H1 (cell line): ENCODE results near the gene EPHA6. TPM values are rescaled to one million over a fixed set of nuclear protein-coding genes. Genes with fewer than 3 reads are reported as not detected.

ENCODE experiments used
- CTCF ChIA-PET: fragments of 300-600 bp; sonication (Branson Sonifier 250); formaldehyde crosslinking; loops from one replicate; lab custom pipeline; 2021; ENCODE audit not compliant: partially characterized antibody; lab: Charles Lee
- POLR2A ChIA-PET: fragments of 300-600 bp; sonication (Branson Sonifier 250); formaldehyde crosslinking; loops from one replicate; lab custom pipeline; 2021; ENCODE audit warnings: inconsistent platforms; ENCODE audit not compliant: partially characterized antibody; lab: Charles Lee
- DNase-seq, 2 experiments: peaks; one replicate each; pipeline versions ENCODE4 v3.0.0 to v3.0.0-alpha.2; 2010 to 2022; ENCODE audit warnings: low spot score in 2 of 2, low read depth in 1 of 2, mixed read lengths in 1 of 2
- FAIRE-seq: peaks from 2 replicates; lab custom pipeline; 2011; peaks lifted over from hg19 to GRCh38; lab: Jason Lieb, UNC
- H2AFZ ChIP-seq: 2 replicates; pipeline ENCODE4 v1.8.1; 2012; ENCODE audit warnings: low read length, inconsistent platforms
- H2AK5ac ChIP-seq: 2 replicates; pipeline ENCODE4 v1.6.1; 2013; ENCODE audit warnings: low read depth, low read length
- H2BK120ac ChIP-seq: replicated peaks from 2 replicates; pipeline ENCODE3; 2013; ENCODE audit warnings: low read depth, low read length, inconsistent platforms
- H2BK12ac ChIP-seq: 2 replicates; pipeline ENCODE4 v1.6.1; 2013; ENCODE audit warnings: low read depth, low read length
- H2BK15ac ChIP-seq: 2 replicates; pipeline ENCODE4 v1.6.1; 2013; ENCODE audit warnings: low read length
- H2BK20ac ChIP-seq: 2 replicates; pipeline ENCODE4 v1.6.1; 2013; ENCODE audit warnings: low read length
- H2BK5ac ChIP-seq: 2 replicates; pipeline ENCODE4 v1.6.1; 2013; ENCODE audit warnings: low read depth, low read length
- H3K14ac ChIP-seq: 2 replicates; pipeline ENCODE4 v1.6.1; 2013; ENCODE audit warnings: inconsistent platforms; ENCODE audit not compliant: insufficient read length
- H3K18ac ChIP-seq: 2 replicates; pipeline ENCODE4 v1.6.1; 2013; ENCODE audit warnings: low read length; ENCODE audit errors: extremely low read depth
- H3K23ac ChIP-seq: 2 replicates; pipeline ENCODE4 v1.6.1; 2013; ENCODE audit warnings: inconsistent platforms; ENCODE audit not compliant: insufficient read length
- H3K23me2 ChIP-seq: 2 replicates; pipeline ENCODE4 v1.6.1; 2013; ENCODE audit warnings: low read depth, low read length
- H3K27ac ChIP-seq: 2 replicates; pipeline ENCODE4 v1.6.1; 2011; ENCODE audit warnings: low read depth, low read length, inconsistent platforms
- H3K27me3 ChIP-seq, 4 experiments: replicated peaks in 1 of 4; 1 replicate in 1 of 4; 2 replicates in 3 of 4; pipeline versions ENCODE4 v1.6.1 to v1.8.1; 2011 to 2013; ENCODE audit warnings: low read length in 3 of 4, mild to moderate bottlenecking in 3 of 4, inconsistent platforms in 2 of 4, mixed read lengths in 2 of 4, moderate library complexity in 1 of 4; ENCODE audit not compliant: control insufficient read depth in 3 of 4, insufficient read depth in 3 of 4; ENCODE audit errors: extremely low read depth in 1 of 4
- H3K36me3 ChIP-seq, 4 experiments: 2 replicates each; pipeline versions ENCODE4 v1.6.1 to v1.8.1; 2011 to 2013; ENCODE audit warnings: mild to moderate bottlenecking in 4 of 4, low read length in 3 of 4, moderate library complexity in 2 of 4, control low read depth in 1 of 4, inconsistent platforms in 1 of 4; ENCODE audit not compliant: insufficient read depth in 4 of 4, control insufficient read depth in 2 of 4
- H3K4ac ChIP-seq: replicated peaks from 2 replicates; pipeline ENCODE3; 2013; ENCODE audit warnings: low read length, low read depth, mixed read lengths, inconsistent platforms; ENCODE audit not compliant: insufficient read length
- H3K4me1 ChIP-seq, 4 experiments: replicated peaks in 1 of 4; 1 replicate in 1 of 4; 2 replicates in 3 of 4; pipeline versions ENCODE4 v1.6.1 to v1.8.1; 2011 to 2013; ENCODE audit warnings: low read length in 3 of 4, inconsistent platforms in 2 of 4, mixed read lengths in 1 of 4; ENCODE audit not compliant: insufficient read depth in 4 of 4, control insufficient read depth in 3 of 4
- H3K4me2 ChIP-seq, 2 experiments: 2 replicates each; pipeline versions ENCODE4 v1.6.1 to v1.8.1; 2011 to 2013; ENCODE audit warnings: low read depth in 2 of 2, low read length in 2 of 2, control low read depth in 1 of 2, inconsistent platforms in 1 of 2, mild to moderate bottlenecking in 1 of 2; ENCODE audit not compliant: insufficient read depth in 1 of 2
- H3K4me3 ChIP-seq, 4 experiments: fragments of 200-600, 300-600 bp in 1 of 4; sonication (generic), shearing (Covaris generic), sonication (Bioruptor Twin) in 1 of 4; 2 replicates each; pipeline versions ENCODE4 v1.5.1 to v1.8.1; 2011 to 2016; ENCODE audit warnings: low read length in 4 of 4, low read depth in 3 of 4, control low read depth in 2 of 4, inconsistent platforms in 2 of 4, mild to moderate bottlenecking in 2 of 4, mixed read lengths in 1 of 4, moderate library complexity in 1 of 4; ENCODE audit not compliant: insufficient read depth in 2 of 4; ENCODE audit errors: extremely low read depth in 1 of 4
- H3K56ac ChIP-seq: replicated peaks from 2 replicates; pipeline ENCODE3; 2013; ENCODE audit warnings: low read depth, mild to moderate bottlenecking, mixed read lengths, low read length, inconsistent platforms; ENCODE audit not compliant: insufficient read length
- H3K79me1 ChIP-seq: 2 replicates; pipeline ENCODE4 v1.6.1; 2013; ENCODE audit warnings: low read depth, low read length, control low read depth
- H3K79me2 ChIP-seq, 2 experiments: 2 replicates each; pipeline versions ENCODE4 v1.6.1 to v1.8.1; 2012 to 2013; ENCODE audit warnings: low read length in 2 of 2, mild to moderate bottlenecking in 2 of 2, inconsistent platforms in 1 of 2; ENCODE audit not compliant: insufficient read depth in 2 of 2, control insufficient read depth in 1 of 2
- H3K9ac ChIP-seq, 4 experiments: replicated peaks in 1 of 4; 1 replicate in 1 of 4; 2 replicates in 3 of 4; pipeline versions ENCODE4 v1.6.1 to v1.8.1; 2011 to 2013; ENCODE audit warnings: low read depth in 3 of 4, low read length in 3 of 4, control low read depth in 2 of 4, mild to moderate bottlenecking in 2 of 4, moderate library complexity in 2 of 4, inconsistent platforms in 1 of 4; ENCODE audit errors: extremely low read depth in 1 of 4
- H3K9me3 ChIP-seq, 2 experiments: 2 replicates each; pipeline versions ENCODE4 v1.6.1 to v1.8.1; 2012 to 2013; ENCODE audit warnings: mild to moderate bottlenecking in 2 of 2, moderate library complexity in 2 of 2, control low read depth in 1 of 2, inconsistent platforms in 1 of 2, low read depth in 1 of 2, low read length in 1 of 2, mixed read lengths in 1 of 2; ENCODE audit not compliant: insufficient read depth in 2 of 2
- H4K20me1 ChIP-seq, 2 experiments: replicated peaks in 1 of 2; 2 replicates each; pipeline versions ENCODE3 to v1.8.1; 2011 to 2013; ENCODE audit warnings: inconsistent platforms in 2 of 2, low read length in 2 of 2, mild to moderate bottlenecking in 1 of 2; ENCODE audit not compliant: insufficient read depth in 2 of 2, control insufficient read depth in 1 of 2
- H4K5ac ChIP-seq: 2 replicates; pipeline ENCODE4 v1.6.1; 2013; ENCODE audit warnings: low read length, low read depth, mixed read lengths, inconsistent platforms; ENCODE audit not compliant: insufficient read length
- H4K8ac ChIP-seq: 2 replicates; pipeline ENCODE4 v1.8.0; 2013; ENCODE audit warnings: mild to moderate bottlenecking, moderate library complexity, low read length, inconsistent platforms; ENCODE audit not compliant: insufficient read depth; ENCODE audit errors: extremely low read depth
- H4K91ac ChIP-seq: replicated peaks from 2 replicates; pipeline ENCODE3; 2013; ENCODE audit warnings: low read length, mixed read lengths, inconsistent platforms; ENCODE audit not compliant: insufficient read length
- BACH1 ChIP-seq: IDR thresholded peaks from 2 replicates; pipeline ENCODE4 v1.6.1; 2012; ENCODE audit warnings: low read length, improper control_type of control experiment
- CBX5 ChIP-seq: fragments of 300-800, 300-1000 bp; sonication (generic); IDR thresholded peaks from 2 replicates; pipeline ENCODE4 v1.7.1; 2016; ENCODE audit warnings: antibody characterized with exemption, low read length, low read depth
- CHD2 ChIP-seq: IDR thresholded peaks from 2 replicates; pipeline ENCODE4 v1.6.1; 2012; ENCODE audit warnings: low read length, improper control_type of control experiment
- CTBP2 ChIP-seq: IDR thresholded peaks from 2 replicates; pipeline ENCODE4 v1.7.0; 2011; ENCODE audit warnings: borderline replicate concordance, mild to moderate bottlenecking, moderate library complexity, mixed read lengths, low read length; ENCODE audit not compliant: insufficient read depth, insufficient read length
- GABPA ChIP-seq: IDR thresholded peaks from 2 replicates; pipeline ENCODE4 v1.6.1; 2011; ENCODE audit warnings: mild to moderate bottlenecking, low read length, moderate library complexity, borderline replicate concordance; ENCODE audit not compliant: insufficient read depth
- GTF2F1 ChIP-seq: IDR thresholded peaks from 2 replicates; pipeline ENCODE4 v1.6.1; 2012; ENCODE audit warnings: low read depth, low read length, improper control_type of control experiment, borderline replicate concordance
- HDAC2 ChIP-seq, 2 experiments: fragments of 300-600 bp in 1 of 2; sonication (generic) in 1 of 2; IDR thresholded peaks; 2 replicates each; pipeline ENCODE4 v1.6.1; 2011 to 2012; ENCODE audit warnings: low read depth in 2 of 2, low read length in 2 of 2, mild to moderate bottlenecking in 2 of 2, moderate library complexity in 2 of 2, borderline replicate concordance in 1 of 2, inconsistent platforms in 1 of 2
- MAFK ChIP-seq: IDR thresholded peaks from 2 replicates; pipeline ENCODE4 v1.6.1; 2012; ENCODE audit warnings: low read depth, mild to moderate bottlenecking, improper control_type of control experiment, low read length
- NANOG ChIP-seq: IDR thresholded peaks from 2 replicates; pipeline ENCODE4 v1.6.1; 2011; ENCODE audit warnings: low read length, low read depth, mild to moderate bottlenecking, inconsistent platforms; ENCODE audit not compliant: insufficient read depth, poor library complexity, severe bottlenecking
- POLR2A ChIP-seq, 2 experiments: IDR thresholded peaks; 1 replicate in 1 of 2; 2 replicates in 1 of 2; pipeline ENCODE4 v1.6.1; 2011; ENCODE audit warnings: low read depth in 2 of 2, low read length in 2 of 2, mild to moderate bottlenecking in 2 of 2; ENCODE audit errors: control extremely low read depth in 1 of 2
- RAD21 ChIP-seq, 2 experiments: IDR thresholded peaks in 1 of 2; conservative IDR thresholded peaks in 1 of 2; 2 replicates each; pipeline ENCODE4 v1.6.1; 2011; ENCODE audit warnings: low read depth in 2 of 2, low read length in 2 of 2, improper control_type of control experiment in 1 of 2, inconsistent platforms in 1 of 2, mild to moderate bottlenecking in 1 of 2, moderate library complexity in 1 of 2
- RFX5 ChIP-seq: IDR thresholded peaks from 2 replicates; pipeline ENCODE4 v1.6.1; 2011; ENCODE audit warnings: low read depth, low read length, improper control_type of control experiment, borderline replicate concordance
- WGBS, 2 experiments: shearing (Covaris generic) in 1 of 2; methylation state at CpG; one replicate each; pipeline versions ENCODE4 v1.1.6 to v1.1.7; 2013 to 2015; ENCODE audit warnings: low lambda C conversion rate in 2 of 2, mixed read lengths in 2 of 2, inconsistent platforms in 1 of 2, low coverage in 1 of 2, missing lambda C conversion rate in 1 of 2; ENCODE audit not compliant: insufficient replicate concordance in 2 of 2, insufficient coverage in 1 of 2, insufficient read length in 1 of 2; ENCODE audit errors: extremely low coverage in 1 of 2, missing lambda C conversion rate in 1 of 2; 5-methylcytosine and 5-hydroxymethylcytosine counted together
- polyA plus RNA-seq, 7 experiments: library from polyadenylated mRNA; depleted of rRNA in 3 of 7; stranded (reverse) in 5 of 7; unstranded in 2 of 7; fragments of >200 nt in 5 of 7; fragments of 200-250 nt in 2 of 7; gene quantifications; 1 replicate in 5 of 7; 2 replicates in 1 of 7; 4 replicates in 1 of 7; pipeline versions ENCODE4 v1.2.1 to v1.2.3, GENCODE V29; 2011 to 2013; ENCODE audit warnings: missing spikeins in 2 of 7, mixed read lengths in 2 of 7
- total RNA-seq: library from RNA; stranded (reverse); fragmentation: NEBNext Ultra II Directional; extraction: Animal tissue kit (Norgen Biotek cat#: 25700); gene quantifications from 2 replicates; pipeline ENCODE4 v1.2.1, GENCODE V29; 2021

The EPHA6 gene
- total and polyA plus RNA-seq, 2 of the 8 experiments (the other 6 are each of a cell fraction or from before 2014, with no cell fraction given) = 0.83 to 3.2 TPM

DNA sequence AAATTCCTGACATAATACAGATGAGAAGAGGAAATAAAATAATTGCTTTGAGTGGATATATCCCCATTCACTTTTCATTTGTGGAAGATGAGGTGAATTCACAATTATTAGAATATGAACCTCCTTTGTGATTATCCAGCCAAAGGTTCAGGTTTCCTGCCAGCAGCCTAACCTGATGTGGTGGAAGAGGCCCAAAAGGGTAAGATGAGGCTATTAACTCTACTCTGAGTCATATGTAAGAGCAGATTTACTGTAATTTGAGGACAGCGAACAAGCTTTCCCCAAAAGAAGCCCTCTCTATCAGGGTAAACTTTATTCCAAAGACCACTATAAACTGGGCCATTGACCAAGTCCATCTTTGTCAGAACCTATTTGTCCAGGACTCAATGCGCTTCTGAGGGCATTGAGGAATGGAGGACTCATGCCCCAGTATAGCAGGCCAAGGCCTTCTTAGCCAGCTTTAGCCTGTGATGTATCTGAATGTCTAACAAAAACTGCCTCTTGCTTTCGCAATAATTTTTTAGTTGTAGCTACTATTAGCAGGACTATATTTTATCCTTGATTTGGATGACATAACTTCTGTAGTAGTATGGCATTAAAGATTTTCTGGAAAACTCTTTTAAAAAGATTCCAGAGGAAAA lies 859.1 kb downstream of the EPHA6 start:
- CTCF ChIA-PET = interaction anchor here (0.5 kb wide), 1 partner anchor 350 kb away, joined by 3 read pairs; no protein-coding TSS in a partner anchor
- WGBS, 2 experiments = 98% methylated on average over 3 of the region's 3 CpGs; no CpG with 5 or more reads in 1 of the 2 experiments
- Histone ChIP-seq H2BK120ac (no peak overlapping the region), H3K9me3 (no peaks in the 10 kb centered on the region), H3K9ac (no peak overlapping the region), H3K4me1 (no peaks in the 10 kb centered on the region; a peak in 1 of 7 replicates), H4K5ac (no peak overlapping the region), H2BK20ac (no peak overlapping the region), H3K23me2 (no peaks in the 10 kb centered on the region), H2BK5ac (no peak overlapping the region)
- TF ChIP-seq POLR2A (IDR thresholded peaks at IDR 0.05; ENCODE audit: control extremely low read depth in 1 of 2, low read depth in 2 of 2, low read length in 2 of 2) (no peak), CHD2 (no peak), BACH1 (no peak), NANOG (no peak), HDAC2 (IDR thresholded peaks at IDR 0.05; ENCODE audit: borderline replicate concordance in 1 of 2, low read depth in 2 of 2, low read length in 2 of 2) (no peak), RFX5 (no peak), RAD21 (IDR thresholded peaks at IDR 0.05 in 1 of 2, conservative IDR thresholded peaks at IDR 0.05 in 1 of 2; ENCODE audit: low read depth in 2 of 2, low read length in 2 of 2) (no peak), GTF2F1 (no peak), MAFK (no peak), CBX5 (no peak), CTBP2 (no peak), GABPA (no peak)
- TF ChIP-seq, all 59 proteins: peak for 0
- H2AK5ac ChIP-seq = no peak overlapping the region; the same call in 1 of the 2 replicates
- H3K27ac ChIP-seq = no peak overlapping the region
- no peak overlapping the region for H2AFZ ChIP-seq
- H3K18ac ChIP-seq = no peak overlapping the region
- no peak overlapping the region for H3K4me3 ChIP-seq
- H3K4ac ChIP-seq = no peak overlapping the region
- no peaks in the 10 kb centered on the region for H4K20me1 ChIP-seq
- H3K14ac ChIP-seq = no peak overlapping the region
- H2BK12ac ChIP-seq = no peak overlapping the region
- H4K8ac ChIP-seq = no peak overlapping the region
- H3K79me1 ChIP-seq = no peaks in the 10 kb centered on the region
- no peak overlapping the region for H4K91ac ChIP-seq
- no peak overlapping the region for H3K23ac ChIP-seq
- no peaks in the 10 kb centered on the region for H3K27me3 ChIP-seq
- POLR2A ChIA-PET = no interaction called here
- H3K56ac ChIP-seq = no peak overlapping the region
- H2BK15ac ChIP-seq = no peak overlapping the region
- H3K4me2 ChIP-seq = no peak overlapping the region
- no peak for FAIRE-seq
- DNase-seq = no peak
- no peaks in the 10 kb centered on the region for H3K36me3 ChIP-seq
- no peaks in the 10 kb centered on the region for H3K79me2 ChIP-seq
